Measurements from ENCODE around the gene MAP2K6.

GRCh38 chr17:69602972-69603371 is 188.5 kb downstream of the MAP2K6 start:
- no peak for TF ChIP-seq CTCF (conservative IDR thresholded peaks at IDR 0.05; ENCODE audit: low read depth, low read length)
- TF ChIP-seq EZH2 (IDR thresholded peaks at IDR 0.05; ENCODE audit: low read length, unreplicated experiment) = no peak

Measured in PC-3 (cell line).